HepG2 (cell line): ENCODE data around the gene UBASH3A.

Experiments used
- ARID4A ChIP-seq: sonication (generic); formaldehyde crosslinking; IDR thresholded peaks from 2 replicates; pipeline ENCODE4 v1.5.0; 2020; ENCODE audit warnings: mild to moderate bottlenecking, missing genetic modification reagents, borderline replicate concordance
- CSRNP2 ChIP-seq: sonication (generic); formaldehyde crosslinking; conservative IDR thresholded peaks from 2 replicates; pipeline ENCODE4 v1.8.0; 2022; ENCODE audit warnings: low read depth, missing genetic modification reagents
- CTCF ChIP-seq: sonication (generic); formaldehyde crosslinking; IDR thresholded peaks from 2 replicates; pipeline ENCODE4 v1.5.0; 2020; ENCODE audit warnings: mild to moderate bottlenecking, missing genetic modification reagents, moderate library complexity
- MLXIP ChIP-seq: sonication (generic); formaldehyde crosslinking; IDR thresholded peaks from 2 replicates; pipeline ENCODE4 v1.9.0; 2021; ENCODE audit warnings: missing genetic modification reagents, borderline replicate concordance
- POLR2AphosphoS5 ChIP-seq: IDR thresholded peaks from 2 replicates; pipeline ENCODE4 v1.6.1; 2012; ENCODE audit warnings: low read depth, low read length
- REST ChIP-seq, 2 experiments: IDR thresholded peaks; 2 replicates each; pipeline ENCODE4 v1.6.1; 2011 to 2012; ENCODE audit warnings: low read length in 2 of 2, borderline replicate concordance in 1 of 2, low read depth in 1 of 2, mild to moderate bottlenecking in 1 of 2, moderate library complexity in 1 of 2
- SMC3 ChIP-seq: IDR thresholded peaks from 2 replicates; pipeline ENCODE4 v1.6.1; 2011; ENCODE audit warnings: low read length, improper control_type of control experiment
- STAT6 ChIP-seq: sonication (generic); formaldehyde crosslinking; IDR thresholded peaks from 2 replicates; pipeline ENCODE4 v1.4.0; 2020; ENCODE audit warnings: missing genetic modification reagents, mild to moderate bottlenecking, borderline replicate concordance
- TCF12 ChIP-seq, 2 experiments: fragments of 450-650 bp in 1 of 2; sonication (generic) in 1 of 2; formaldehyde crosslinking in 1 of 2; IDR thresholded peaks; 2 replicates each; pipeline versions ENCODE4 v1.6.1 to v1.8.0; 2017 to 2022; ENCODE audit warnings: antibody characterized with exemption in 1 of 2, mild to moderate bottlenecking in 1 of 2, missing genetic modification reagents in 1 of 2, moderate library complexity in 1 of 2
- TERF1 ChIP-seq: sonication (generic); formaldehyde crosslinking; IDR thresholded peaks from 2 replicates; pipeline ENCODE4 v1.8.0; 2022; ENCODE audit warnings: mild to moderate bottlenecking, missing genetic modification reagents, moderate library complexity
- ZNF674 ChIP-seq: sonication (generic); formaldehyde crosslinking; IDR thresholded peaks from 2 replicates; pipeline ENCODE4 v1.5.0; 2020; ENCODE audit warnings: low read depth, mild to moderate bottlenecking, missing genetic modification reagents
- ZNF766 ChIP-seq: sonication (generic); formaldehyde crosslinking; IDR thresholded peaks from 2 replicates; pipeline ENCODE4 v1.5.0; 2020; ENCODE audit warnings: missing genetic modification reagents, borderline replicate concordance

GRCh38 chr21:42476388-42477331 is 73.0 kb downstream of the UBASH3A start:
- TF ChIP-seq MLXIP (no peak), POLR2AphosphoS5 (no peak), REST (IDR thresholded peaks at IDR 0.05; ENCODE audit: borderline replicate concordance in 1 of 2, low read depth in 1 of 2, low read length in 2 of 2) (no peak), TERF1 (CRISPR knock-in tag) (no peak), STAT6 (CRISPR knock-in tag) (no peak), ARID4A (CRISPR knock-in tag) (no peak), ZNF674 (no peak), SMC3 (no peak), ZNF766 (CRISPR knock-in tag) (no peak), CTCF (CRISPR knock-in tag) (no peak), CSRNP2 (no peak), TCF12 (IDR thresholded peaks at IDR 0.05) (no peak), TCF12 (CRISPR knock-in tag; IDR thresholded peaks at IDR 0.05) (no peak)
